22Rv1 (cell line): ENCODE measurements around the gene PATE1.

Experiments
- CTCF ChIP-seq: fragments of 450-650 bp; IDR thresholded peaks from 2 replicates; pipeline ENCODE4 v1.5.1; 2017; ENCODE audit warnings: mild to moderate bottlenecking
- ZFX ChIP-seq: fragments of 450-650 bp; IDR thresholded peaks from 2 replicates; pipeline ENCODE4 v1.6.1; 2017; ENCODE audit warnings: antibody characterized with exemption, borderline replicate concordance

- TF ChIP-seq CTCF (no peak), ZFX (no peak)
Measured at GRCh38 chr11:125797641-125798040, 51.6 kb downstream of the PATE1 start.
